SK-N-SH (cell line): ENCODE measurements around the gene LATS2.

Experiments
- CTCF ChIP-seq: fragments of 200-600 bp; sonication (generic); IDR thresholded peaks from 2 replicates; pipeline ENCODE4 v1.6.1; 2017; ENCODE audit warnings: antibody characterized with exemption, mild to moderate bottlenecking, moderate library complexity
- EZH2phosphoT487 ChIP-seq: fragments of 200-600 bp; sonication (generic); IDR thresholded peaks from 2 replicates; pipeline ENCODE4 v1.6.1; 2017; ENCODE audit warnings: low read depth, mixed run types, mild to moderate bottlenecking, antibody characterized with exemption, moderate library complexity, borderline replicate concordance
- GATA2 ChIP-seq: sonication (generic); formaldehyde crosslinking; IDR thresholded peaks from 2 replicates; pipeline ENCODE4 v1.5.0; 2020; ENCODE audit warnings: mild to moderate bottlenecking, missing genetic modification reagents
- POLR2AphosphoS5 ChIP-seq: IDR thresholded peaks from 2 replicates; pipeline ENCODE4 v1.6.1; 2012; ENCODE audit warnings: low read depth, low read length
- RCOR1 ChIP-seq: fragments of 150-350 bp; IDR thresholded peaks from 2 replicates; pipeline ENCODE4 v1.6.1; 2017; ENCODE audit warnings: antibody characterized with exemption, low read length
- TAF1 ChIP-seq: IDR thresholded peaks from 2 replicates; pipeline ENCODE4 v1.6.1; 2012; ENCODE audit warnings: low read depth, mild to moderate bottlenecking, low read length, moderate library complexity, borderline replicate concordance
- TEAD4 ChIP-seq: IDR thresholded peaks from 2 replicates; pipeline ENCODE4 v1.4.0; 2012; ENCODE audit warnings: mild to moderate bottlenecking, borderline replicate concordance; ENCODE audit not compliant: insufficient read depth
- YY1 ChIP-seq: IDR thresholded peaks from 2 replicates; pipeline ENCODE4 v1.4.0; 2012; ENCODE audit warnings: low read depth, mild to moderate bottlenecking
- ZBTB33 ChIP-seq: IDR thresholded peaks from 2 replicates; pipeline ENCODE4 v1.4.0; 2012; ENCODE audit warnings: low read depth, borderline replicate concordance

- no peak for TF ChIP-seq TAF1
- no peak for TF ChIP-seq CTCF
- no peak for TF ChIP-seq YY1
- TF ChIP-seq ZBTB33 = no peak
- TF ChIP-seq EZH2phosphoT487 = no peak
- no peak for TF ChIP-seq TEAD4
- no peak for TF ChIP-seq POLR2AphosphoS5
- TF ChIP-seq RCOR1 = no peak
- TF ChIP-seq GATA2 (CRISPR knock-in tag) = no peak
Measured at GRCh38 chr13:21060338-21061028, 903 bp downstream of the LATS2 start.
